Neural cell (in vitro differentiated cells): ENCODE data around the gene DCTN4. TPM values are rescaled to one million over a fixed set of nuclear protein-coding genes. Genes with fewer than 3 reads are reported as not detected.

Experiments
- H2AFZ ChIP-seq: fragments of 200-600, 300-800 bp; sonication (generic), shearing (Covaris generic); 2 replicates; pipeline ENCODE4 v1.6.0; 2014; ENCODE audit warnings: low read depth, mild to moderate bottlenecking, antibody characterized with exemption, low read length, moderate library complexity
- H3F3A ChIP-seq: fragments of 200-600 bp; shearing (Covaris generic); 2 replicates; pipeline ENCODE4 v1.6.1; 2016; ENCODE audit warnings: mild to moderate bottlenecking, moderate library complexity, mixed read lengths, antibody characterized with exemption, low read length; ENCODE audit not compliant: insufficient read depth, poor library complexity, severe bottlenecking
- H3K27ac ChIP-seq: fragments of 200-600, 300-800 bp; sonication (generic), shearing (Covaris generic); 2 replicates; pipeline ENCODE4 v1.5.1; 2014; ENCODE audit warnings: mild to moderate bottlenecking, low read length, moderate library complexity
- H3K27me3 ChIP-seq: fragments of 300-800, 200-600 bp; sonication (generic), shearing (Covaris generic); 2 replicates; pipeline ENCODE4 v1.6.0; 2014; ENCODE audit warnings: mild to moderate bottlenecking, low read depth, low read length, moderate library complexity; ENCODE audit not compliant: insufficient read depth
- H3K36me3 ChIP-seq: fragments of 300-800, 200-600 bp; sonication (generic), shearing (Covaris generic); 2 replicates; pipeline ENCODE4 v1.5.1; 2014; ENCODE audit warnings: mild to moderate bottlenecking, antibody characterized with exemption, low read length, moderate library complexity; ENCODE audit not compliant: insufficient read depth
- H3K4me2 ChIP-seq: fragments of 300-800, 200-600 bp; sonication (generic), shearing (Covaris generic); 2 replicates; pipeline ENCODE4 v1.6.0; 2014; ENCODE audit warnings: mild to moderate bottlenecking, low read length
- H3K4me3 ChIP-seq: fragments of 300-800, 200-600 bp; sonication (generic), shearing (Covaris generic); 2 replicates; pipeline ENCODE4 v1.5.1; 2014; ENCODE audit warnings: mild to moderate bottlenecking, low read length, moderate library complexity
- H3K79me2 ChIP-seq: fragments of 200-600 bp; shearing (Covaris generic); replicated peaks from 2 replicates; pipeline ENCODE4 v1.6.0; 2014; ENCODE audit warnings: mild to moderate bottlenecking, low read length, moderate library complexity; ENCODE audit not compliant: insufficient read depth
- H3K9ac ChIP-seq: fragments of 300-800, 200-600 bp; sonication (generic), shearing (Covaris generic); 2 replicates; pipeline ENCODE4 v1.6.1; 2016; ENCODE audit warnings: mild to moderate bottlenecking, low read length, mixed read lengths
- H3K9me2 ChIP-seq: fragments of 200-600 bp; shearing (Covaris generic); 2 replicates; pipeline ENCODE4 v1.6.1; 2016; ENCODE audit warnings: mild to moderate bottlenecking, low read length, mixed read lengths; ENCODE audit not compliant: insufficient read depth
- H3K9me3 ChIP-seq: fragments of 200-600, 300-800 bp; sonication (generic), shearing (Covaris generic); 2 replicates; pipeline ENCODE4 v1.6.1; 2016; ENCODE audit warnings: mild to moderate bottlenecking, mixed run types, low read length, moderate library complexity, mixed read lengths
- H4K20me1 ChIP-seq: fragments of 200-600 bp; shearing (Covaris generic); 2 replicates; pipeline ENCODE4 v1.6.1; 2016; ENCODE audit warnings: mild to moderate bottlenecking, mixed run types; ENCODE audit not compliant: insufficient read depth
- CTCF ChIP-seq: fragments of 450-650 bp; IDR thresholded peaks from 2 replicates; pipeline ENCODE4 v1.5.1; 2014; ENCODE audit warnings: antibody characterized with exemption, mild to moderate bottlenecking, moderate library complexity; ENCODE audit not compliant: poor library complexity, severe bottlenecking
- EP300 ChIP-seq: fragments of 450-650 bp; conservative IDR thresholded peaks from 2 replicates; pipeline ENCODE4 v1.6.1; 2014; ENCODE audit warnings: antibody characterized with exemption, mild to moderate bottlenecking, moderate library complexity; ENCODE audit not compliant: poor library complexity, severe bottlenecking
- EZH2 ChIP-seq: fragments of 200-600, 300-800 bp; shearing (Covaris generic), sonication (generic); IDR thresholded peaks from 2 replicates; pipeline ENCODE4 v1.6.1; 2014; ENCODE audit warnings: antibody characterized with exemption, low read length, borderline replicate concordance, mild to moderate bottlenecking; ENCODE audit not compliant: insufficient read depth, poor library complexity, severe bottlenecking
- MXI1 ChIP-seq: fragments of 450-650 bp; conservative IDR thresholded peaks from 2 replicates; pipeline ENCODE4 v1.6.1; 2014; ENCODE audit warnings: antibody characterized with exemption, mild to moderate bottlenecking; ENCODE audit not compliant: poor library complexity, severe bottlenecking
- POLR2AphosphoS5 ChIP-seq: IDR thresholded peaks from 2 replicates; pipeline ENCODE4 v1.6.1; 2012
- RAD21 ChIP-seq: fragments of 450-650 bp; conservative IDR thresholded peaks from 2 replicates; pipeline ENCODE4 v1.6.1; 2014; ENCODE audit warnings: antibody characterized with exemption, mild to moderate bottlenecking, moderate library complexity
- REST ChIP-seq: IDR thresholded peaks from 2 replicates; pipeline ENCODE4 v1.6.1; 2012; ENCODE audit warnings: borderline replicate concordance
- SMC3 ChIP-seq: fragments of 450-650 bp; conservative IDR thresholded peaks from 2 replicates; pipeline ENCODE4 v1.6.1; 2014; ENCODE audit warnings: antibody characterized with exemption, mild to moderate bottlenecking, moderate library complexity; ENCODE audit not compliant: poor library complexity
- TAF1 ChIP-seq: IDR thresholded peaks from 2 replicates; pipeline ENCODE4 v1.6.1; 2012; ENCODE audit warnings: low read depth
- polyA plus RNA-seq: library from polyadenylated mRNA; depleted of rRNA; stranded (reverse); fragments of >200 nt; gene quantifications from 2 replicates; pipeline ENCODE4 v1.2.3, GENCODE V29; 2014

The DCTN4 gene
- polyA plus RNA-seq, 1 donor from 2014 or later, result 117 TPM

- Histone ChIP-seq H3K27me3 (no peaks in the 10 kb centered on the region), H3K4me2 (no peak overlapping the region), H3K9me2 (no peaks in the 10 kb centered on the region), H3K4me3 (peak overlapping the region; percentile 50), H3K27ac (no peak overlapping the region), H3K36me3 (no peaks in the 10 kb centered on the region), H2AFZ (no peak overlapping the region), H3K79me2 (no peaks in the 10 kb centered on the region), H3F3A (no peaks in the 10 kb centered on the region), H3K9ac (no peak overlapping the region), H4K20me1 (no peaks in the 10 kb centered on the region), H3K9me3 (no peaks in the 10 kb centered on the region)
- TF ChIP-seq SMC3 (peak; percentile 80), EP300 (no peak), POLR2AphosphoS5 (no peak), TAF1 (no peak), CTCF (peak; percentile 72), EZH2 (no peak), RAD21 (peak; percentile 71), REST (no peak)
These were observed 42.5 kb upstream of the DCTN4 start for GRCh38 chr5:150801117-150801927.

GRCh38 chr5:150797384-150797783 lies 38.6 kb upstream of the DCTN4 start:
- no peaks in the 10 kb centered on the region for H3K9me2 ChIP-seq
- no peak overlapping the region for H2AFZ ChIP-seq
- TF ChIP-seq CTCF, result no peak
- no peak for TF ChIP-seq EP300
- TF ChIP-seq SMC3, result no peak
- TF ChIP-seq REST, result no peak
- no peak for TF ChIP-seq RAD21
- no peak for TF ChIP-seq TAF1
- no peak for TF ChIP-seq EZH2
- no peak for TF ChIP-seq POLR2AphosphoS5
- TF ChIP-seq MXI1, result no peak
- no peak overlapping the region for H3K4me3 ChIP-seq
- H4K20me1 ChIP-seq, result no peaks in the 10 kb centered on the region
- H3F3A ChIP-seq, result no peaks in the 10 kb centered on the region
- no peak overlapping the region for H3K4me2 ChIP-seq
- no peaks in the 10 kb centered on the region for H3K36me3 ChIP-seq
- no peaks in the 10 kb centered on the region for H3K9me3 ChIP-seq
- H3K27me3 ChIP-seq, result no peaks in the 10 kb centered on the region
- no peak overlapping the region for H3K27ac ChIP-seq
- H3K9ac ChIP-seq, result no peak overlapping the region
- H3K79me2 ChIP-seq, result no peaks in the 10 kb centered on the region
